Nephron progenitor cell (in vitro differentiated cells): ENCODE data around the gene ZNF212.

Experiments
- DNase-seq: peaks from one replicate; pipeline ENCODE4 v3.0.0; 2021
- H3K27ac Mint-ChIP-seq: 2 replicates; pipeline ENCODE4 v1.8.0; 2021; ENCODE audit warnings: mild to moderate bottlenecking, moderate library complexity, mixed read lengths
- H3K27me3 Mint-ChIP-seq: 2 replicates; pipeline ENCODE4 v1.8.0; 2021; ENCODE audit warnings: mild to moderate bottlenecking, low read depth, mixed read lengths; ENCODE audit not compliant: poor library complexity
- H3K36me3 Mint-ChIP-seq: 2 replicates; pipeline ENCODE4 v1.8.0; 2021; ENCODE audit warnings: low read depth, mixed read lengths
- H3K4me1 Mint-ChIP-seq: 2 replicates; pipeline ENCODE4 v1.8.0; 2021; ENCODE audit warnings: mixed read lengths
- H3K4me3 Mint-ChIP-seq: 2 replicates; pipeline ENCODE4 v1.8.0; 2021; ENCODE audit warnings: mild to moderate bottlenecking, moderate library complexity, mixed read lengths
- H3K9me3 Mint-ChIP-seq: 2 replicates; pipeline ENCODE4 v1.8.0; 2021; ENCODE audit warnings: mild to moderate bottlenecking, moderate library complexity, mixed read lengths
- TF ChIP-seq, protein P1 (sequence below): fragments of 200-600 bp; sonication (generic); IDR thresholded peaks from 2 replicates; pipeline ENCODE4 v1.5.0; 2021; ENCODE audit warnings: antibody characterized with exemption

The ZNF212 gene

DNA sequence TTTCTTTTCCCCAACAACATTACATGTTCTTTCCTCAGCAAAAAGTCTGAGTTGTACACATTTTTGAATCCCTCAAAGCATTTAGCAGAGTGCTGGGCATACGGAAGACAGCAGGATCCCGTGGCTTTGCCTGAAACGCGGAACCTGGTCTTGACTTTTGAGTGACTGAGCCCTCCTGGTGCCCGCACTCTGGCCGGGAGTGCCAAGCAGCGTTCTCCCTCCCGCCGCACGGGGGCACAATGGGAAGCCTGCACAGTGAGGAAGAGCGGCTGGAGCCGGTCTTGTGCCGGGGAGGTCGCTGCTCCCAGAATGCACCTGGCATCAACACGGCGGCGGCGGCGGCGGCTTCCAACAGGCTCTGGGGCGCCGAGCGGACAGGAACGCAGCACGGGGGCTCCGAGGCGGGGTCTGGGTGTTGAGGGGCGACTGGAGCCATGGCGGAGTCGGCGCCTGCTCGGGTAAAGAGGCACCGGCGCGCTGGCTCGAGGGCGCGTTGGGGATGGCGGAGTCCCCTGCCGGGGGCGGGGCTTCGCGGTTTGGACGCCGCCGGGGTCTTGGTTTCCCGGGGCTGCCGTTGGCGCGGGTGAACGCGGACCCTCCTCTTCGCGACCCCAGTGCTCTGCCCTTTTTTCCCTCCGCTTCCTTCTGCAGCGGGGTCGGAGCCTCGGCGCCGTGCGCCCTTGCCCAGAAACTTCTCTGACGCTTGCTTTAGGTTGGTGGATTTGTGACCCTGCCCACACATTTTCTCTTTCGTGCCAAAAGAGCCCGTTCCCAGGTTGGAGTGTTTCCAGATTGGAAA is at the start of gene ZNF212:
ZNF212 (plus strand) TSS at position 307 of the 799 bp plus-strand sequence; CDS start at position 435, 128 bp downstream.
- peak within 1 kb of the TSS; percentile 95 for H3K27ac Mint-ChIP-seq
- peaks cover 12% of the 10 kb centered on the region for H3K4me1 Mint-ChIP-seq
- H3K36me3 Mint-ChIP-seq, result peaks cover 33% of the 10 kb centered on the region
- H3K27me3 Mint-ChIP-seq, result peaks cover 41% of the 10 kb centered on the region
- H3K9me3 Mint-ChIP-seq, result peaks cover 23% of the 10 kb centered on the region
- H3K4me3 Mint-ChIP-seq, result peak within 1 kb of the TSS; percentile 99
- DNase-seq, result peak; percentile 92
- TF ChIP-seq, protein P1, sequence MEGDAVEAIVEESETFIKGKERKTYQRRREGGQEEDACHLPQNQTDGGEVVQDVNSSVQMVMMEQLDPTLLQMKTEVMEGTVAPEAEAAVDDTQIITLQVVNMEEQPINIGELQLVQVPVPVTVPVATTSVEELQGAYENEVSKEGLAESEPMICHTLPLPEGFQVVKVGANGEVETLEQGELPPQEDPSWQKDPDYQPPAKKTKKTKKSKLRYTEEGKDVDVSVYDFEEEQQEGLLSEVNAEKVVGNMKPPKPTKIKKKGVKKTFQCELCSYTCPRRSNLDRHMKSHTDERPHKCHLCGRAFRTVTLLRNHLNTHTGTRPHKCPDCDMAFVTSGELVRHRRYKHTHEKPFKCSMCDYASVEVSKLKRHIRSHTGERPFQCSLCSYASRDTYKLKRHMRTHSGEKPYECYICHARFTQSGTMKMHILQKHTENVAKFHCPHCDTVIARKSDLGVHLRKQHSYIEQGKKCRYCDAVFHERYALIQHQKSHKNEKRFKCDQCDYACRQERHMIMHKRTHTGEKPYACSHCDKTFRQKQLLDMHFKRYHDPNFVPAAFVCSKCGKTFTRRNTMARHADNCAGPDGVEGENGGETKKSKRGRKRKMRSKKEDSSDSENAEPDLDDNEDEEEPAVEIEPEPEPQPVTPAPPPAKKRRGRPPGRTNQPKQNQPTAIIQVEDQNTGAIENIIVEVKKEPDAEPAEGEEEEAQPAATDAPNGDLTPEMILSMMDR, result peak; percentile 66

- H3K4me1 Mint-ChIP-seq, result peaks cover 18% of the 10 kb centered on the region
- DNase-seq, result no peak
- H3K27ac Mint-ChIP-seq, result no peak overlapping the region
- H3K27me3 Mint-ChIP-seq, result peaks cover 14% of the 10 kb centered on the region
- TF ChIP-seq, protein P1, result no peak
- no peak overlapping the region for H3K4me3 Mint-ChIP-seq
- no peaks in the 10 kb centered on the region for H3K9me3 Mint-ChIP-seq
- no peaks in the 10 kb centered on the region for H3K36me3 Mint-ChIP-seq
Observed at GRCh38 chr7:149191851-149192250, 47.6 kb upstream of the ZNF212 start.

DNA sequence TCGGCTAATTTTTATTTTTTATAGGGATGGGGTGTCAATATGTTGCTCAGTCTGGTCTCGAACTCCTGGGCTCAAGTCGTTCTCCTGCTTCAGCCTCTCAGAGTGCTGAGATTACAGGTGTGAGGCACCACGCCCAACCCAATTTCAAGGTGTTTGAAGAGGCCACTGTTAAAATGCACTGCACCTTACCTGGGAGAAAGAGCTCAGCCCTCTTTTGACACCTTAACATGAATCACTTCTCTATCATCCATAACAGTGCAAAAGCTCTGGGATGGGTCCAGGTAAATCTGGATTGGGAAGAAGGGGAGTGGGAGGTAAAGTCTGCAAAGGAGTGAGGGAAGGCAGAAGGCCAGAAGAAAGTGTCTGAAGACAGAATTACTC is 44.7 kb upstream of the ZNF212 start:
- Mint-ChIP-seq H3K4me3 (peak overlapping the region; percentile 81), H3K27me3 (peaks cover 5% of the 10 kb centered on the region), H3K4me1 (peaks cover 28% of the 10 kb centered on the region), H3K27ac (no peak overlapping the region), H3K9me3 (no peaks in the 10 kb centered on the region), H3K36me3 (peaks cover 26% of the 10 kb centered on the region)
- TF ChIP-seq, protein P1, result no peak
- DNase-seq, result no peak

DNA sequence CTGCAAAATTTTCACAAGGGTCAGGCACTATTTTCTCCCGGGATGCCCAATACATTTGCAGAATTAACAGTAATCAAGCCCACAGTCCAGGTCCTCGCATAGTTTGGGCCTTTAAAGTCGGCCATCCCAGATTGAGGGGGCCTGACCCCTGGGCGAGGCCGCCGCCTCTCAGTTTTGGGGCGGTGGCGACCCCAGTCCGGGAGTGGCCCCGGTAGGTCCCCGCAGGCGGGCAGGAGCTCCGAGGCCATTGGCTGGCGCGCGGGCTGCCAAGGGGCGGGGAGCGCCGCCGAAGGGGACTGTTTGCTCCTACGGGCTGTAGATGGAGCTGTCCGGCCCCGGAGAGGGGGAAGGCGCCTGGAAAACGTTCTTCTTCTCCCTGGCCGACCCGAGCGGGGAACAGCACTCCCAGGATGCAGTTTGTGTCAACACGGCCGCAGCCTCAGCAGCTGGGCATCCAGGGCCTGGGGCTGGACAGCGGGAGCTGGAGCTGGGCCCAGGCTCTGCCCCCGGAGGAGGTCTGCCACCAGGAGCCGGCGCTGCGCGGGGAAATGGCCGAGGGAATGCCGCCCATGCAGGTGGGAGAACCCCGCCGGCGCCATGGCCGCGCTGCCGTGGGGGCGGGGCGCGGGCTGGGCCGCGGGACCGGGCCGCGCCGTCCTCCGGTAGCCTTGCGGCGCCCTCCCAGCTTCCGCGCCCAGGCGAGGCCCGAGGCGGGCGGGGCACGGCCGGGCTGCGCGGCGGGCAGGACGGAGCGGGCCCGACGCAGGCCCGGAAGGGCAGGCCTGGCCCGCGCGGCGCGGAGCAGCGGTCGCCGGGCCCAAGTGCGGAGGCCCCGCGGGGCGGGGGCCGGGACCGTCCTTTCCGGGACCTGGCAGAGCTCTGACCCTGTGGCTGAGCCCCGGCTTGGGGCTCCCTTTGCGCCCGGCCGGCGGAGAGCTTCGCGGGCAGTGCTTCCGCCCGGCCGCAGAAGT is 44.0 kb upstream of the ZNF212 start, which contains the start of gene ZNF282:
ZNF282 (plus strand) TSS at position 367 of the 971 bp plus-strand sequence; CDS start at position 411, 44 bp downstream.
- peak; percentile 88 for DNase-seq
- Mint-ChIP-seq H3K4me3 (peak within 1 kb of the TSS; percentile 90), H3K4me1 (peaks cover 28% of the 10 kb centered on the region), H3K36me3 (peaks cover 33% of the 10 kb centered on the region), H3K9me3 (peaks cover 4% of the 10 kb centered on the region), H3K27ac (peak within 1 kb of the TSS; percentile 11), H3K27me3 (no peaks in the 10 kb centered on the region)
- TF ChIP-seq, protein P1, result peak; percentile 51

GRCh38 chr7:149196151-149196704 is 43.2 kb upstream of the ZNF212 start:
- TF ChIP-seq, protein P1, result no peak
- peaks cover 40% of the 10 kb centered on the region for H3K36me3 Mint-ChIP-seq
- H3K27me3 Mint-ChIP-seq, result no peaks in the 10 kb centered on the region
- H3K27ac Mint-ChIP-seq, result peak overlapping the region; percentile 72
- H3K4me1 Mint-ChIP-seq, result peaks cover 28% of the 10 kb centered on the region
- DNase-seq, result peak; percentile 11
- peaks cover 4% of the 10 kb centered on the region for H3K9me3 Mint-ChIP-seq
- peak overlapping the region; percentile 90 for H3K4me3 Mint-ChIP-seq
